Measurements from ENCODE around the gene SLC25A39.
"Not testable (repeated sequence)": the region's sequence is repeated elsewhere in the genome, so short reads cannot be mapped to it uniquely, and the experiment has no call there.

Gene SLC25A39

GRCh38 chr17:44354582-44355561, 30.2 kb upstream of the SLC25A39 start:
- DNase-seq (ENCODE audit: low read depth, low spot score): no peak
- H3K27ac ChIP-seq: no peak overlapping the region

DNA sequence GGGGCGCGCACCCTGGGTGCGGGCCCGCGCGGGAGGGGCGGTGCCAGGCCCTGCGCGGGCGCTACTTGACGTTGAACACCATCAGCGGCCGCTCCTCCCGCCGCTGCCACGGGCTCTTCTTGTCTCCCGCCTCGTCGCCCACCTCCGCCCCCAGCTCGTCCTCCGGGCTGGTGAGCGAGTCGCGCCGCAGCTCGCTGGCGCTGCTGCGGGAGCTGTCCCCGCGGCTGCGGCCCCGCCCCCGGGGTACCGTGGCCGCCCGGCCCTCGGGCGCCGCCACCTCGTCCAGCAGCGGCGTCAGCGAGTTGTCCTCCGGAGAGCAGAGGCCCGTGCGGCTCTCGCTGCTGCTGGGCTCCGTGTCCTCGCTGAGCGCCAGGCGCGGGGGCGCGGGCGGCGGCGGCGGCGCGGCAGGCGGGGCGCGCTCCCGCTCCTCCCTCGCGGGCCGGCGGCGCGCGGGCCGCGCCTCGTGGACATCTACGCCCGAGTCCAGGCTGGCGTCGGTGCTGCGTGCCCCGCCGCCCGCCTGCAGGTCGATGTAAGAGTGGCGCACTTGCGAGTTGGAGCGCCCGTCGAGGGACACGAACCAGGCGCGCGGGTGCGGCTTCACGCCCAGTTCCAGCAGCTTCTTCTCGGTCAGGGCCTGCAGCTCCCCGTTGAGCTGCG, 29.2 kb upstream of the SLC25A39 start:
- no peak for DNase-seq (ENCODE audit: low read depth, low spot score)

GRCh38 chr17:44352828-44353671, 28.4 kb upstream of the SLC25A39 start:
- DNase-seq (ENCODE audit: low read depth, low spot score): no peak

More for the DNA sequence above, 29.2 kb upstream of the SLC25A39 start:
- H3K27ac ChIP-seq: no peak overlapping the region

GRCh38 chr17:44351961-44352827, 27.6 kb upstream of the SLC25A39 start:
- no peak for DNase-seq (ENCODE audit: low read depth, low spot score)
- no peak overlapping the region for H3K27ac ChIP-seq

More at GRCh38 chr17:44352828-44353671, 28.4 kb upstream of the SLC25A39 start:
- no peak overlapping the region for H3K27ac ChIP-seq

DNA sequence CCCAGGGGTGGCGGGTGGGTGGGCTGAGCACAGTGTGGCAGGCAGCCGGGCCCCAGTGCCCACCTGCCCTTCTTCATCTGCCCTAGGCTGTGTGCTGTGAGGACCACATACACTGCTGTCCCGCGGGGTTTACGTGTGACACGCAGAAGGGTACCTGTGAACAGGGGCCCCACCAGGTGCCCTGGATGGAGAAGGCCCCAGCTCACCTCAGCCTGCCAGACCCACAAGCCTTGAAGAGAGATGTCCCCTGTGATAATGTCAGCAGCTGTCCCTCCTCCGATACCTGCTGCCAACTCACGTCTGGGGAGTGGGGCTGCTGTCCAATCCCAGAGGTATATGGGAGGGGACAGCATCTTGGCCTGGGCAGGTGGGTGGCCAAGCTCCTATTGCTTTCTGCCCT, 26.8 kb upstream of the SLC25A39 start:
- DNase-seq (ENCODE audit: low read depth, low spot score): no peak
- H3K27ac ChIP-seq: no peak overlapping the region

DNA sequence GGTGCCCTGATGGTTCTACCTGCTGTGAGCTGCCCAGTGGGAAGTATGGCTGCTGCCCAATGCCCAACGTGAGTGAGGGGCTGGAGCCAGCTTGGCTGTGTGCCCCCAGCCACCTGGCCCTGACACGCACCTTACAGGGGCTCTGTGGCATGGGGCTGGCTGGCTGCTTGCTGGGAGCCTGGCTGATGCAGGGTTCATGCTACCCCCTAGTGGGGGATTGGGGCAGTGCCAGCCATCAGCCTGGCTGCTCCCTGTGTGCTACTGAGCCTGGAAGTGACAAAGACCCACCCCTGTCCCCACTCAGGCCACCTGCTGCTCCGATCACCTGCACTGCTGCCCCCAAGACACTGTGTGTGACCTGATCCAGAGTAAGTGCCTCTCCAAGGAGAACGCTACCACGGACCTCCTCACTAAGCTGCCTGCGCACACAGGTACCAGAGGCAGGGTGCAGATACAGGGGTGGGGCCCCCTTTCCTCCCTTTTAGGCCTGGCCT, 26.2 kb upstream of the SLC25A39 start:
- H3K27ac ChIP-seq: no peak overlapping the region
- DNase-seq (ENCODE audit: low read depth, low spot score): no peak

DNA sequence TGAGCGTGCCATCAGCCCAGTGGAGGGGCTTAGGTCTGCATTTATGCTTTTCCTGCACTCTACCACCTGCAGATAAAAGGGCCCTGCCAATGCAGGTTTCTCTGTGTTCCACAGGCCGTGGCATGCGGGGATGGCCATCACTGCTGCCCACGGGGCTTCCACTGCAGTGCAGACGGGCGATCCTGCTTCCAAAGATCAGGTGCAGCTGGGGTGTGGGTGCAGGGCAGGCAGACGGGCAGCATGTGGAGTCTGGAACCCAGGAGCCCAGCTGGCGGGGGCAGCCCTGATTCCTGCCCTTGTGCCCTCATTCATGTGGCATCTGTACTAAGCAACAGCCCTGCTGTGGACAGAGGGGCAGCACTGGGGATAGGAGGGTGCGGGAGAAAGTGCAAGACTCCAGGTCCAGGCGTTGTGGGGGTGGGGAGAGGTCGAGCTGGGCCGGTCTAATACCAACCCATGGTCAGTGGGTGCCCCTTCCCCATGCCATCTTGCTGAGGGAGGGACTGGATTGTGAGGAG, 25.0 kb upstream of the SLC25A39 start:
- DNase-seq (ENCODE audit: low read depth, low spot score): no peak
- no peak overlapping the region for H3K27ac ChIP-seq

DNA sequence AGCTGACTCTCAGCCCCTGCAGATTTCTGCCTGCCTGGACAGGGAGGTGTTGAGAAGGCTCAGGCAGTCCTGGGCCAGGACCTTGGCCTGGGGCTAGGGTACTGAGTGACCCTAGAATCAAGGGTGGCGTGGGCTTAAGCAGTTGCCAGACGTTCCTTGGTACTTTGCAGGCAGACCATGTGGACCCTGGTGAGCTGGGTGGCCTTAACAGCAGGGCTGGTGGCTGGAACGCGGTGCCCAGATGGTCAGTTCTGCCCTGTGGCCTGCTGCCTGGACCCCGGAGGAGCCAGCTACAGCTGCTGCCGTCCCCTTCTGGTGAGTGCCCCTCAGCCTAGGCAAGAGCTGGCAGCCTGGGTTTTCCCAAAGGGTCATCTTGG, 24.4 kb upstream of the SLC25A39 start:
- DNase-seq (ENCODE audit: low read depth, low spot score): no peak
- H3K27ac ChIP-seq: peak overlapping the region; percentile 92

- H3K27ac ChIP-seq: peak overlapping the region; percentile 92
- peak; percentile 80 for DNase-seq (ENCODE audit: low read depth, low spot score)
Measured at GRCh38 chr17:44348234-44348987, 23.8 kb upstream of the SLC25A39 start.

DNA sequence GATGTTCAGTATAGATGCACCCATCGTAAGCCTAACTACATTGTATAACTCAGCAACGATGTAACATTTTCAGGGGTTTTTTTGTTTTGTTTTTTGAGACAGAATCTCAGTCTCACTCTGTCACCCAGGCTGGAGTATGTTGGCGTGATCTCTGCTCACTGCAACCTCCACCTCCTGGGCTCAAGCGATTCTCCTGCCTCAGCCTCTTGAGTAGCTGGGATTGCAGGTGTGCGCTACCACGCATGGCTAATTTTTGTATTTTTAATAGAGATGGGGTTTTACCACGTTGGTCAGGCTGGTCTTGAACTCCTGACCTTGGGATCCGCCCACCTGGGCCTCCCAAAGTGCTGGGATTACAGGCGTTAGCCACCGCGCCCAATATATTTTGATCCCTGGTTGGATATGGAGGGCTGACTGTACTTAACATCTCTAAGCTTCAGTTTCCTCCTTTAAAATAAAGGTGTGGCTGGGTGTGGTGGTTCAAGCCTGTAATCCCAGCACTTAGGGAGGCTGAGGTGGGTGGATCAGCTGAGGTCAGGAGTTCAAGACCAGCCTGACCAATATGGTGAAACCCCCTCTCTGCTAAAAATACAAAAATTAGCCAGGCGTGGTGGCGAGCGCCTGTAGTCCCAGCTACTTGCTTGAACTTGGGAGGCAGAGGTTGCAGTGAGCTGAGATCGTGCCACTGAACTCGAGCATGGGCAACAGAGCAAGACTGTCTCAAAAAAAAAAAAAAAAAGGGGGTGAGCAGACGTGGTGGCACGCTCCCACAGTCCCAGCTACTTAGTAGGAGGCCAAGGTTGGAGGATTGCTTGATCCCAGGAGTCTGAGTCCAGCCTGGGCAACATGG, 22.8 kb upstream of the SLC25A39 start:
- H3K27ac ChIP-seq: peak overlapping the region; percentile 92
- DNase-seq (ENCODE audit: low read depth, low spot score): not testable (repeated sequence)

DNA sequence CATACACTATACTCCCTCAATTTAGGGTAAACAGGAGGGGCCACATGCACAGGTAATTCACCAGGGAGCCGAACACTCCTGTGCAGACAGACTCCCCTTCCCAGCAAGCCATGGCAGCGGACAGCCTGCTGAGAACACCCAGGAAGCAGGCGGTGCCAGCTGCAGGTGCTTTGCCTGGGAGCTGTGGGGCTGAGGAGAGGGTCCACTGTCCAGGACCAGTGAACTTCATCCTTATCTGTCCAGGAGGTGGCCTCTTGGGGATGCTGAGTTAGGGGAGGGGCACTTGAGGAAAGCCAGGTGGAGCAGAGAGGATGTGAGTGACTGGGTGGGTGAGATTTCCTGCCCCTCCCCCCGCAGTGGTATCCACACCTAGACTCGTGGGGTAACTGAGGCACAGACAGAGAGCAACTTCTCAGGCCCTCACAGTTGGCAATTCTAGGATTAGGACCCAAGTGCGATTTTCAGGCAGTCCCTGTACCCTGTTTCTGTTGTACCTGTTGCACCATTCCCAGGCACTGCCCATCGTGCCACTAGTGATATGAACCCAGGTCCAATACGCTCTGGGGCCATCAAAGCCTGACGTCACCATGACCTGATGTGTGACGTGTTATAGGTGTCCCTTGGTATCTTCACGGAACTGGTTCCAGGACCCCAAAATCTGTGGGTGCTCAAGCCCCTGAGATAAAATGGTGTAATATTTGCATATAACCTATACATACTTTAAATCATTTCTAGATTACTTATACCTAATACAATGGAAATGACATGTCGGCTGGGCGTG, 21.6 kb upstream of the SLC25A39 start:
- peak overlapping the region; percentile 92 for H3K27ac ChIP-seq
- no peak for DNase-seq (ENCODE audit: low read depth, low spot score)

- H3K27ac ChIP-seq: peak overlapping the region; percentile 92
- no peak for DNase-seq (ENCODE audit: low read depth, low spot score)
Measured at GRCh38 chr17:44345454-44346026, 20.9 kb upstream of the SLC25A39 start.

- peak; percentile 94 for DNase-seq (ENCODE audit: low read depth, low spot score)
- H3K27ac ChIP-seq: peak within 1 kb of the TSS; percentile 92
Measured at GRCh38 chr17:44344939-44345453, 20.4 kb upstream of the SLC25A39 start, which contains the start of gene GRN. Gene GRN, plus strand, starts transcription at chr17:44345302. Its CDS starts 3,863 bp downstream, at chr17:44349165.

DNA sequence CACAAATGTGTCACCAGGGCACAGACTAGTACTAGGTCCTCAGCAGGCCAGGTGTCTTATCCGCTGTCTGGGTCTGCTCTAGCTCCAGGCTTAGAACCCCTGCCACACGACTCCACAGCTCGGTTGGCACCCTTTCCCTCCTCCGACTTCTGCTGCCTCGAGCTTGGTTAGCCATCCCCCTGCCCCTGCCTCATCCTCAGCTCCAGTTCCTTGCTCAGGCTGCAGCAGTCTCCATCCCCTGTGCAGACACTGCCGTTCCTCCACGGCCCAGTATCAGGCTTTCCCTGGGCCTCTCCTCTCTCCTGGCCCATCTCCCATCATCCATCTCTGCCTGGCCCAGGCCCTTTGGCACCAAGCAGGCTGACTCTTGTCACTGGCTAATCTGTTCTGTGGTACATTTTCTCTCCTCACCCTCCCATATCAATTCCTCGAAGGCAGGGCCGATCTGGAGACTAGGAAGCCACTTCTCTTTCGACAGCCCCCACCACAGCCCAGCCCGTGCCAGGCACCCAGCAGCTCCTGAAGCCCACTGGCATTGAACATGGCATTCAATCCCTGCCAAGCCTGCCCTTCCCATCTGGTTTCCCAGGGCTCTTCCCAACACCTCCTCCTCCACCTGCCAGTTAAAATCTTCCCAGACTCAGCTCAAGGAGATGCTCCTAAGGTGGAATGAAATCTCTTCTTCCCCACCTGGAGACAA, 19.0 kb upstream of the SLC25A39 start:
- no peak for DNase-seq (ENCODE audit: low read depth, low spot score)
- H3K27ac ChIP-seq: no peak overlapping the region

GRCh38 chr17:44340553-44340952, 15.9 kb upstream of the SLC25A39 start:
- H3K27ac ChIP-seq; DNase-seq (ENCODE audit: low read depth, low spot score): not testable (repeated sequence)
